Gastroesophageal sphincter (tissue), 4 donors: ENCODE data around the gene SLC10A4. TPM values are rescaled to one million over a fixed set of nuclear protein-coding genes. Genes with fewer than 3 reads are reported as not detected.

Source experiments
- ATAC-seq: fragments of 150-250 bp; one replicate; pipeline ENCODE4 v1.9.1; 2016; ENCODE audit warnings: mild to moderate bottlenecking, moderate library complexity
- H3K27ac ChIP-seq, 4 donors: fragments of 200-600 bp; sonication (generic) in 3 of 4; 1 replicate in 3 of 4; 2 replicates in 1 of 4; pipeline ENCODE4 v1.5.1; 2016 to 2019
- H3K27me3 ChIP-seq: fragments of 200-600 bp; sonication (generic); one replicate; pipeline ENCODE4 v1.5.1; 2019
- H3K36me3 ChIP-seq, 2 donors: fragments of 200-600 bp; sonication (generic); one replicate each; pipeline ENCODE4 v1.5.1; 2019; ENCODE audit warnings: control low read depth in 1 of 2
- H3K4me1 ChIP-seq, 3 donors: fragments of 200-600 bp; sonication (generic); 1 replicate in 2 of 3; 2 replicates in 1 of 3; pipeline ENCODE4 v1.5.1; 2016 to 2019; ENCODE audit warnings: control low read depth in 2 of 3
- H3K4me3 ChIP-seq, 2 donors: fragments of 200-600 bp; sonication (generic); one replicate each; pipeline ENCODE4 v1.5.1; 2019; ENCODE audit warnings: mild to moderate bottlenecking in 1 of 2, moderate library complexity in 1 of 2
- H3K9me3 ChIP-seq, 3 donors: fragments of 200-600 bp; sonication (generic); one replicate each; pipeline ENCODE4 v1.5.1; 2017 to 2019; ENCODE audit warnings: control low read depth in 2 of 3
- CTCF ChIP-seq, 4 experiments: fragments of 200-600 bp in 2 of 4; fragments of 450-650 bp in 2 of 4; sonication (generic) in 1 of 4; IDR thresholded peaks; one replicate each; pipeline ENCODE4 v1.5.1; 2017 to 2019; ENCODE audit warnings: antibody characterized with exemption in 4 of 4, mild to moderate bottlenecking in 2 of 4, moderate library complexity in 2 of 4
- EP300 ChIP-seq: sonication (generic); formaldehyde crosslinking; IDR thresholded peaks from one replicate; pipeline ENCODE4 v1.6.1; 2017; ENCODE audit warnings: antibody characterized with exemption, mild to moderate bottlenecking
- POLR2A ChIP-seq, 2 donors: fragments of 450-650 bp; IDR thresholded peaks; one replicate each; pipeline ENCODE4 v1.6.1; 2017; ENCODE audit warnings: antibody characterized with exemption in 2 of 2, mild to moderate bottlenecking in 2 of 2, moderate library complexity in 1 of 2
- POLR2AphosphoS5 ChIP-seq: sonication (generic); formaldehyde crosslinking; IDR thresholded peaks from one replicate; pipeline ENCODE4 v1.6.1; 2017; ENCODE audit warnings: antibody characterized with exemption
- WGBS, 2 donors: methylation state at CpG; one replicate each; pipeline ENCODE4 v1.1.5; 2018; ENCODE audit warnings: low coverage in 1 of 2; 5-methylcytosine and 5-hydroxymethylcytosine counted together
- total RNA-seq, 4 donors: library from RNA; depleted of rRNA; stranded (reverse); fragments of >200 nt; gene quantifications; one replicate each; pipeline ENCODE4 v1.1.0, GENCODE V29; 2016

The SLC10A4 gene
- total RNA-seq, 4 donors from 2014 or later, result 0.27 to 1.4 TPM; not detected in 2

GRCh38 chr4:48509543-48509942, 26.4 kb downstream of the SLC10A4 start:
- H3K27me3 ChIP-seq, result no peaks in the 10 kb centered on the region
- no peak for TF ChIP-seq EP300
- no peak for TF ChIP-seq CTCF (IDR thresholded peaks at IDR 0.05)
- TF ChIP-seq POLR2AphosphoS5, result no peak
- TF ChIP-seq POLR2A (IDR thresholded peaks at IDR 0.05), result no peak
- H3K4me1 ChIP-seq, result no peaks in the 10 kb centered on the region
- no peak overlapping the region for H3K4me3 ChIP-seq
- peaks cover 17 to 94% of the 10 kb centered on the region in 2 donors for H3K36me3 ChIP-seq
- H3K27ac ChIP-seq, result no peak overlapping the region
- H3K9me3 ChIP-seq, result no peaks in the 10 kb centered on the region
- no peak for ATAC-seq

- WGBS, 2 donors, result 89 to 90% methylated on average over 2 to 3 of the region's 3 CpGs
- H3K4me1 ChIP-seq, result no peaks in the 10 kb centered on the region
- H3K4me3 ChIP-seq, result no peak overlapping the region
- H3K9me3 ChIP-seq, result no peaks in the 10 kb centered on the region
- H3K36me3 ChIP-seq, result peaks cover 8 to 97% of the 10 kb centered on the region in 2 donors
- TF ChIP-seq POLR2AphosphoS5 (no peak), EP300 (no peak), POLR2A (IDR thresholded peaks at IDR 0.05) (no peak), CTCF (IDR thresholded peaks at IDR 0.05) (no peak)
- H3K27me3 ChIP-seq, result no peaks in the 10 kb centered on the region
- no peak for ATAC-seq
- H3K27ac ChIP-seq, result no peak overlapping the region
These were observed 35.0 kb downstream of the SLC10A4 start for GRCh38 chr4:48518143-48518542.

GRCh38 chr4:48526406-48526805, 43.3 kb downstream of the SLC10A4 start:
- Histone ChIP-seq H3K9me3 (no peaks in the 10 kb centered on the region), H3K36me3 (peaks cover 5 to 100% of the 10 kb centered on the region in 2 donors), H3K27me3 (no peaks in the 10 kb centered on the region), H3K27ac (no peak overlapping the region), H3K4me1 (no peaks in the 10 kb centered on the region), H3K4me3 (no peak overlapping the region)
- no peak for TF ChIP-seq CTCF (IDR thresholded peaks at IDR 0.05)
- TF ChIP-seq POLR2A (IDR thresholded peaks at IDR 0.05), result no peak
- TF ChIP-seq EP300, result no peak
- TF ChIP-seq POLR2AphosphoS5, result no peak
- 80 to 100% methylated on average over 1 of the region's 1 CpG for WGBS, 2 donors
- no peak for ATAC-seq

GRCh38 chr4:48538358-48538757, 55.2 kb downstream of the SLC10A4 start:
- no peaks in the 10 kb centered on the region for H3K27me3 ChIP-seq
- peaks cover 8 to 68% of the 10 kb centered on the region in 2 donors for H3K36me3 ChIP-seq
- no peak overlapping the region for H3K4me3 ChIP-seq
- no peak overlapping the region for H3K27ac ChIP-seq
- peaks cover 0 to 13% (median 0%) of the 10 kb centered on the region in 3 donors for H3K4me1 ChIP-seq
- H3K9me3 ChIP-seq, result no peaks in the 10 kb centered on the region
- TF ChIP-seq EP300, result no peak
- TF ChIP-seq CTCF (IDR thresholded peaks at IDR 0.05), result no peak
- no peak for TF ChIP-seq POLR2AphosphoS5
- TF ChIP-seq POLR2A (IDR thresholded peaks at IDR 0.05), result no peak
- ATAC-seq, result no peak

Other genes with a start within 250 kb of the SLC10A4 start
- 1 to 10 TPM; 1.9 to 6.5 (median 3.1) TPM for gene TEC, start 213.5 kb upstream of the SLC10A4 start, total RNA-seq
- 100 to 1,000 TPM in 3 of 4 donors, 10 to 100 TPM in 1; 68.4 to 238 (median 115) TPM for gene SLAIN2, start 141.8 kb upstream of the SLC10A4 start, total RNA-seq
- not detected for gene ZAR1, start 6.9 kb downstream of the SLC10A4 start, total RNA-seq